Type B pancreatic cell (in vitro differentiated cells): ENCODE results near the gene ZMAT5. TPM values are rescaled to one million over a fixed set of nuclear protein-coding genes. Genes with fewer than 3 reads are reported as not detected.
A peak's percentile ranks its signal among the peaks of the same experiment; 100 is the strongest.

Experiments used
- DNase-seq: peaks from one replicate; pipeline ENCODE4 v3.0.0; 2021; ENCODE audit warnings: mixed read lengths; ENCODE audit not compliant: unreplicated experiment; ENCODE audit errors: extremely low spot score
- H3K27ac Mint-ChIP-seq: 2 replicates; pipeline ENCODE4 v1.8.0; 2021; ENCODE audit warnings: mild to moderate bottlenecking, mixed read lengths
- H3K27me3 Mint-ChIP-seq: 2 replicates; pipeline ENCODE4 v1.8.0; 2021; ENCODE audit warnings: mixed read lengths
- H3K36me3 Mint-ChIP-seq: 2 replicates; pipeline ENCODE4 v1.8.0; 2021; ENCODE audit warnings: mixed read lengths
- H3K4me1 Mint-ChIP-seq: one replicate; pipeline ENCODE4 v1.8.0; 2021; ENCODE audit warnings: mixed read lengths; ENCODE audit not compliant: unreplicated experiment
- H3K4me3 Mint-ChIP-seq: 2 replicates; pipeline ENCODE4 v1.8.0; 2021; ENCODE audit warnings: mild to moderate bottlenecking, mixed read lengths
- H3K9me3 Mint-ChIP-seq: 2 replicates; pipeline ENCODE4 v1.8.0; 2021; ENCODE audit warnings: mixed read lengths
- CTCF ChIP-seq: fragments of 200-600 bp; sonication (generic); conservative IDR thresholded peaks from 2 replicates; pipeline ENCODE4 v1.5.0; 2021; ENCODE audit warnings: antibody characterized with exemption, mild to moderate bottlenecking
- total RNA-seq: library from RNA; stranded (reverse); gene quantifications from 2 replicates; pipeline ENCODE4 v1.2.1, GENCODE V29; 2021; ENCODE audit warnings: low replicate concordance

The ZMAT5 gene
- total RNA-seq, 1 donor from 2014 or later, result 19.2 TPM

GRCh38 chr22:29813563-29813962, 46.8 kb upstream of the ZMAT5 start:
- no peak for DNase-seq
- Mint-ChIP-seq H3K27ac (peak overlapping the region; percentile 48), H3K4me3 (no peak overlapping the region), H3K36me3 (peaks cover 41% of the 10 kb centered on the region), H3K27me3 (no peaks in the 10 kb centered on the region), H3K9me3 (no peaks in the 10 kb centered on the region), H3K4me1 (peaks cover 5% of the 10 kb centered on the region)
- TF ChIP-seq CTCF, result peak; percentile 30

- Mint-ChIP-seq H3K9me3 (no peaks in the 10 kb centered on the region), H3K36me3 (peaks cover 42% of the 10 kb centered on the region), H3K27ac (no peak overlapping the region), H3K4me1 (peaks cover 5% of the 10 kb centered on the region), H3K4me3 (no peak overlapping the region), H3K27me3 (no peaks in the 10 kb centered on the region)
- no peak for DNase-seq
- no peak for TF ChIP-seq CTCF
These were observed 46.3 kb upstream of the ZMAT5 start for GRCh38 chr22:29813126-29813525.

GRCh38 chr22:29811377-29811776, 44.6 kb upstream of the ZMAT5 start:
- Mint-ChIP-seq H3K4me3 (no peak overlapping the region), H3K36me3 (peaks cover 37% of the 10 kb centered on the region), H3K9me3 (no peaks in the 10 kb centered on the region), H3K4me1 (peaks cover 5% of the 10 kb centered on the region), H3K27me3 (no peaks in the 10 kb centered on the region), H3K27ac (no peak overlapping the region)
- no peak for DNase-seq
- no peak for TF ChIP-seq CTCF

- Mint-ChIP-seq H3K27ac (no peak overlapping the region), H3K36me3 (peaks cover 37% of the 10 kb centered on the region), H3K27me3 (no peaks in the 10 kb centered on the region), H3K4me3 (no peak overlapping the region), H3K9me3 (no peaks in the 10 kb centered on the region), H3K4me1 (peaks cover 5% of the 10 kb centered on the region)
- no peak for TF ChIP-seq CTCF
- DNase-seq, result no peak
These were observed 43.4 kb upstream of the ZMAT5 start for GRCh38 chr22:29810216-29810615.

DNA sequence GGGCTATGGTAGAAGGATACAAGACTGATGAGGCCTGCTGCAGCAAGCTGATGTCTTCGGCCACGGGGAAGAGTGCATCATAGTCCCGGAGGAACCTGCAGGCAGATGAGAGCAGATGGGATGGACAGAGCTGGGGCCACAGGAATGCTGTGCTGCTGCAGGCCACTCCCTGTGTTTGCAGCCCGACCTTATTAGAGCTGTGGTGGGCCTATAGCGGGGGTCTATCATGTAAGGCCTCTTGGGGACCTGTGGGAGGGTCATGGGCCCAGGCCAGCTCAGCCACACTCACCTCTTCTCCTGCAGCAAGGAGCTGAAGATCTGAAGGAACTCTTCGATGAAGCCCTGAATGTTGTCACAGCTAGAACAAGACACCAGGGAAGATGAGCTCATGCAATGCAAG, 39.4 kb upstream of the ZMAT5 start:
- no peaks in the 10 kb centered on the region for H3K27me3 Mint-ChIP-seq
- TF ChIP-seq CTCF, result no peak
- H3K4me1 Mint-ChIP-seq, result peaks cover 5% of the 10 kb centered on the region
- no peak overlapping the region for H3K27ac Mint-ChIP-seq
- no peak overlapping the region for H3K4me3 Mint-ChIP-seq
- peaks cover 30% of the 10 kb centered on the region for H3K36me3 Mint-ChIP-seq
- no peak for DNase-seq
- no peaks in the 10 kb centered on the region for H3K9me3 Mint-ChIP-seq

- no peak overlapping the region for H3K4me3 Mint-ChIP-seq
- no peak for TF ChIP-seq CTCF
- H3K36me3 Mint-ChIP-seq, result peaks cover 36% of the 10 kb centered on the region
These were observed 38.2 kb upstream of the ZMAT5 start for GRCh38 chr22:29804985-29805384.

More at GRCh38 chr22:29804985-29805384, 38.2 kb upstream of the ZMAT5 start:
- no peak for DNase-seq
- Mint-ChIP-seq H3K27ac (no peak overlapping the region), H3K27me3 (no peaks in the 10 kb centered on the region), H3K4me1 (peaks cover 6% of the 10 kb centered on the region), H3K9me3 (no peaks in the 10 kb centered on the region)
